SHP77 treated with DMSO at 0.1 percent for 48 hours (cell line): ENCODE measurements around the gene NDUFA8.

Experiments
- DNase-seq: peaks from one replicate; lab custom pipeline; 2025; lab: John Stamatoyannopoulos, UW

NDUFA8 gene

DNA sequence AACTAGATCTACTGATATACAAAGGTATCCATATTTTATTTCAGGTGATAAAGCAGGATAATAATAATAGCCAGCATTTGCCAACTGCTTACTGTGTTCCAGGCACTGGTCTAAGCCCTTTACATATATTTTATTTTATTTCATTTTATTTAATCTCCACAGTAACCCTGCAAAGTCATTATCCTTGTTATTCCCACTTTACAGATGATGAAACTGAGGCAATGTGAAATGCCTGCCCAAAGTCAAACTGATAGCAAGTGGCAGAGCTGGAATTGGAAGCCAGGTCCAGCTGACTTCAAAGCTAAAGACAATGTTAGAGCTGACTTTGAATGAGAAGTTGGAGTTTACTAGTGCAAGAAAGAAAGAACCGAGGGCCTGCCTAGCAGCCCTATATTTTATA lies 25.0 kb upstream of the NDUFA8 start:
- no peak for DNase-seq

DNA sequence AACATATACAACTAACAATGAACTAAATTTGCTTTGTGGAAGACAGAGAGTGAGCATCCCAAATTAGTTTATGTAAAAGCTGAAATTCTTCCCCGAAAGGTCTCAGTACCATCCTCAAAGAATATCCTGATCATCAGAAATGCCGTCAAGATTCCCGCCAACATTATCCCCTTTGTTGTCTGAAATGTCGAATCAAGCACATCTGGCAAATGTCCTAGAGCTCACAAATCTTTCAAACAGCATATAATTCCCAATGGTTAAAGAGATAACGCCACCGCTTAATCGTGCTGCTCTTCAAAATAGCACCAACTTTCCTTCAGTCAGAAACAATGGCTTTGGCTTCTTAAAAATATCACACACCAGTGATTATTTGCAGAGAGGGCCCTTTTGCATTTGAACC lies 23.9 kb upstream of the NDUFA8 start:
- DNase-seq: no peak

GRCh38 chr9:122180633-122181032 lies 21.1 kb upstream of the NDUFA8 start:
- DNase-seq: peak; percentile 27

DNA sequence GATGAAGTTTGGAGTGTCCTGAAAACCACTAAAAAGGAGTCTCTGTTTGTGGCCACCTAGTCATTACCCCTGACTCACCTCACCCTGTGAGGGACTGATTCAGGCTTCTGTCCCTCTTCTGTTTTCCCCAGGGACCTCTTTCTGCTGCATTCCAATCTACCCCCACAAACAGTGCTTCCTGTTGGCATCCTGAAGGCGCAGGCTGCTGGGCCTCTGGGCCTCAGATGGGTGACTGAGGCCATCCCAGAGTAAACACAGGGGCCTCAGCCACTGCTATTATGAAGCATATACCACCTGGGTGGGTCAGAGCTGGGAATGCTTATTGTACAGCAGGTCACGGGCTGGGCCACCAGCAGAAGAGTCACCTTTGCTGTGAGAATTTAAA lies 20.1 kb upstream of the NDUFA8 start:
- DNase-seq: no peak

DNA sequence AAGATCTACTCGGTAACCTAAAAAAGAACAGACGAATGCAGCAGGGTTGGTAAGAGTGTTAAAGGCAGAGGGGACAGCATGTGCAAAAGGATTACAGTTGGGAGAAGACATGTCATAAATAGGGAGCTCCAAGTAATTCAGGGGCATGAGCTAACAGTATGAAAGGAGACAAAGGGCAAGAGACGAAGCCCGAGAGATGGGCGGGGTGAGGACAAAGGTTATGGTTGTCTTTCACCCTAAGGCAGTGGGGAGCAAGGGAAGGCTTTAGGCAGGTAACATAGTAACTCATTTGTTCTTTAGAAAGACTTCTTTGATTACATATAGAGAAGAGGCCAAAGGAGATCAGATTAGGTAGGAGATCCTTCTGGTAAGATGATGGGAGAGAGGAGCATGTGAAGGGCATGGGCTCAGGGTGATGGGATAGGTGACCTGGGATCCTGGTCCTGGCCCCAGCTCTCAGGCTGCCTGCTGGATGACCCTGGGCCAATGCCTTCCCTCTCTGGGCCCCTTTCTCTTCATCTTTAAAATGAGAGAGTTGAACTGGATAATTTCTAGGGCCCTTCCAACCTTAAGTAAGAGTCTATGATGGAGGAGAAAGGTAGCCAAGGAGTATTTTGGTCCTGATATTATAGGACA lies 19.6 kb upstream of the NDUFA8 start:
- no peak for DNase-seq

DNA sequence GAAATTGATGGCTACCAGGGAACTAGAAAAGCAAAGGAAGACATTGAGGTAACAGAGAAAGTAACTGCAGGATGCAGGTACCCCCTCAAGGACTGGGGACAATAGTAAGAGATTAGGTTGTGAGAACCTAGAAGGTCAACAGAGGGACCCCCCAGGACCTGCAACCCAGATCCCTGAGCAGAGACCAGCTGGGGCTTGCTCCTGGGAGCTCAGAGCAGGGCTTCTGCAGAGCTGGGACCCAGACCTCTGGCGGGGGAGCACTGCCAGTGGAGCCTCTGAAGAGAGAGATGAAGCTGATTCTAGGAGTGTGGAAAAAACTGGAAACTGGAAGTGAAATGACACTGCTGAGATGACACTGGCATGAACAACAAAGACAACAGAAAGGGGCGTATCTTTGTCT lies 17.3 kb upstream of the NDUFA8 start:
- DNase-seq: no peak

GRCh38 chr9:122173670-122174069 lies 14.1 kb upstream of the NDUFA8 start:
- no peak for DNase-seq

- DNase-seq: no peak
These were observed 12.6 kb upstream of the NDUFA8 start for GRCh38 chr9:122172131-122172530.

- DNase-seq: no peak
These were observed 8.8 kb upstream of the NDUFA8 start for GRCh38 chr9:122168356-122168755.

DNA sequence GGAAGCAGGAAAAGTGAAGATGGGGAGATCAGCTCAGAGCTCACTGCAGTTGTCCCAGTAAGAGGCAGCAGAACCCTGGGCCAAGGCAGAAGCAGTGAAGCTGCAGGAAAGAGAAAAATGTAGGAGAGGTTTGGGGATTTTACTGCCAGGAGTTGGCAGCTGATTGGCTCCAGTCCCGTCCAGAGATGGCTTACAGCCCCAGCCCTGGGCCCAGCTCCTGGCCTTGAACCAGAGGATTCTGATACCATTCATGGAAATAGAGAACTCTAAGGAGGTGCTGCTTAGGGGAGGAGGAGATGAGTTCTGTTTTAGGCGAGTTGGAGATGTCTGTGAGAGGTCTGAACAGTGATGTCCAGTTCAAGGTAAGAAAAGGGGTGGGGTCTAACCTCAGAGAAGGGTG lies 4.7 kb upstream of the NDUFA8 start:
- DNase-seq: no peak

DNA sequence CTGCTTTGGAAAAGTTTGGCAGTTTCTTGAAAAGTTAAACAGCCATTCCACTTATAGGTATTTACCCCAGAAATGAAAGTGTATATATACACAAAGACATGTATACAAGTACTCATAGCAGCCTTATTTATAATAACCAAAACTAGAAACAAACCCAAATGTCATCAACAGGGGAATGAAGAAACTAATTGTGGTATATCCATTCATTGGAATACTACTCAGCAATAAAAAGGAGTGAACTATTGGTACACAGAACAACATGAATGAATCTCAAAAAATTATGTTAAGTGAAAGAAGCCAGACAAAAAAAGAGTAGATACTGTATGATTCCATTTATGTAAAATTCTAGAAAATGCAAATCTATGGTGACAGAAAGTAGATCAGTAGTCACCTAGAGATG lies 2.8 kb upstream of the NDUFA8 start:
- DNase-seq: no peak

GRCh38 chr9:122159925-122160246 lies 307 bp upstream of the NDUFA8 start:
- DNase-seq: no peak

- peak; percentile 15 for DNase-seq
These were observed 1.4 kb downstream of the NDUFA8 start for GRCh38 chr9:122158202-122158601.

DNA sequence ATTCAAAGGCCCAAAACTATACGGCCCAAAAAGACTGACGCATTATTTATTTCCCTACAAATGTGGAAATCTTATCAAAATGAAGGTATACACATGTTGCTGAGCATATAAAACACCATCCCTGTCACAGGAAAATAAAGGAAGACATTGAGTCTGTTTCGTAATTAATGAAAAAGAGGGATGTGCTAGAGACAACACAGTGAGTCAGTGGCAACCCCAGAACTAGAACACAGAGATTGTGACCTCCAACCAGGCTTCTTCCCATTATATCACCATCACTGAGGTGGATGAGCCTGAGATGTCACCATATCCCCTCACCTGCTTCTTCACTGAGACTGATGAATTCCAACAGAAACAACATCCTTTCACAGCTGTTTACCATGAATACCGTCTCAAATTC lies 3.8 kb downstream of the NDUFA8 start:
- DNase-seq: no peak

DNA sequence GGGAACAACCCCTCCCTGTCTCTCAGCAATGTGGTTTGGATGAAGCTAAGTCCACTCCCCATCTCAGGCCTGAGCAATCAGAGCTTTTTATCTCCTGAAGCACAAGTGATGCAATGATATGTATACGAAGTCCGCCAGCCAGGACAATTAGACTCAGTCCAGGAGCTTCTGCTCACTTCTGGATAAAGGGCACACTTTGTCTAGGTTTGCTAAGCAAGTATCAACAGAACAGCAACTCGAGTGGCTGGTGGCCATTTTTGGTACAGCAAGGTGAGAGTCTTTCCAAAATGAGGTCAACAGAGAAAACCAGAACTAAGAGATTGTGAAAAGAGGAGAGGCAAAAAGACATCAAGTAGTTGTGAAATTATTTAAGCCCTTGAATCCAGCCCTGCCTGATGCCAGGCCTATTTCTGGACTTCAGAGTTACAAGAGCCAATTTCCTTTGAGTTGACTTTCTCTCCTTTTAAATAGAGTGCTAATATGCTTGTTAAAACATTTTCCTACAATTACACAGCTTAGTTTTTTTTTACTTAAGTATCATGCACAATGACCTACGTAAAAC lies 8.2 kb downstream of the NDUFA8 start:
- no peak for DNase-seq

DNA sequence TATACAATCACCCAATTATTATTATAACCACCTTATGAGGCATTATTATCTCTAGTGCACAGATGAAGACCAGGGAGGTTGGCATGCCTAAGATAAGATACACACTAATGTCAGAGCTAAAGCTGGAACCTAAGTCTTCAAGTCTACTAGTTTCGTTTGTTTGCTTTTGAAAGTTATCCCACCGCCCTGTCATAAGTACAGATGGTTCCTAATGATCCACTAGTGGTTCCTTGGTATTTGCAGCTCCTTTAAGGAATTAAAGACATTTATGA lies 14.1 kb downstream of the NDUFA8 start:
- no peak for DNase-seq

DNA sequence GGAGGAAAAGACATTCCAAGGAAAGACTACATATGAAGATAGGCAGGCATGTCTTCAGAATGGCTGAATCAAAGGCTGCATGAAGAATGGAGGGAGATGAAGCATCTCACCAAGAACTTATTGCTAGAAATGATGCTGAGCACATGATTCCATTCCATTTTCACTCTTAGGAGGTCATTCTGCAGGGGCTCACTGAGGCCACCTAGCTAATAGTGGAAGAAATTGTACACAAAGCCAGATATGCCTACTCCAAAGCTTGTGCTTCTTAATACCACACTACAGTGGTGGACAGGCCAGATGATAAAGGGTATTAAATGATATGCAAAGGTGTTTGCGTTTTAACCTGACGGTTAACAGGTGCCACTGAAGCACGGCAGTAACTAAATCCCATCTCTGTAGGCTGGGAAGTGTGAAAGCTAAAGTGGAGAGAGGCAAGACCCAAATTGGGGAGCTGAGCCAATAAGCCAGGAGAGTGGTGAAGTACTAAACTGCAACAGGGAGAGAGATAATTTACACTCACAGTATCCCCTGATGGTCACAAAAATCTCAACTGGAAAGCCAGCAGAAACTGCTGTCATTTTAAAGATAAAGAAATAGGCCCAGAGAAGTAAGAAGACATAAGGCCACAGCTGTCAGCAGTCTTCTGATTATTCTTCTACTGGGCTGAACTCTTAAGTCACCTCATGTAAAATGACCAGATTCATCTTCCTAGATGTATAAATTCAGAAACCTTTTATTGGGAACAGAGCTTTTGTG lies 14.6 kb downstream of the NDUFA8 start:
- no peak for DNase-seq

- DNase-seq: no peak
These were observed 15.6 kb downstream of the NDUFA8 start for GRCh38 chr9:122143876-122144405.

- no peak for DNase-seq
These were observed 16.3 kb downstream of the NDUFA8 start for GRCh38 chr9:122143296-122143695.

DNA sequence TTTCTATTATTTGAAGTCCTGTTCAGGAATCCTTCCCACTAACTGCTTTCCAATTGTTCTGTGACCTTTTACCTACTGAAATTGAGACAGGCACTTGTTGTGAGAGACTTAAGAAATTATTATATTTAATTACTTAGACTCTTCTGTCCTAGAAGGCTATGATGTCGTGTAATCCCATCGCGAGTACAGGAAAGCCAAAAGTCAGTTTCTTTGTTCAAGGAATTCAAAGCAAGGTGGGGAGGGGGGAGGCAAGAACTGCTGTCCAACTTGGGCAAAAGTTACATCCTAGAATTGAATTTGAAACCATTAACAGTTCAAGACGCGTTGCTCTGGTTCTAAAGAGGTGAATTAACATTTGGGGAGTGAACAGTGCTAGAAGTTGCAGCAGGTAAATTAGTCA lies 17.9 kb downstream of the NDUFA8 start:
- no peak for DNase-seq

DNA sequence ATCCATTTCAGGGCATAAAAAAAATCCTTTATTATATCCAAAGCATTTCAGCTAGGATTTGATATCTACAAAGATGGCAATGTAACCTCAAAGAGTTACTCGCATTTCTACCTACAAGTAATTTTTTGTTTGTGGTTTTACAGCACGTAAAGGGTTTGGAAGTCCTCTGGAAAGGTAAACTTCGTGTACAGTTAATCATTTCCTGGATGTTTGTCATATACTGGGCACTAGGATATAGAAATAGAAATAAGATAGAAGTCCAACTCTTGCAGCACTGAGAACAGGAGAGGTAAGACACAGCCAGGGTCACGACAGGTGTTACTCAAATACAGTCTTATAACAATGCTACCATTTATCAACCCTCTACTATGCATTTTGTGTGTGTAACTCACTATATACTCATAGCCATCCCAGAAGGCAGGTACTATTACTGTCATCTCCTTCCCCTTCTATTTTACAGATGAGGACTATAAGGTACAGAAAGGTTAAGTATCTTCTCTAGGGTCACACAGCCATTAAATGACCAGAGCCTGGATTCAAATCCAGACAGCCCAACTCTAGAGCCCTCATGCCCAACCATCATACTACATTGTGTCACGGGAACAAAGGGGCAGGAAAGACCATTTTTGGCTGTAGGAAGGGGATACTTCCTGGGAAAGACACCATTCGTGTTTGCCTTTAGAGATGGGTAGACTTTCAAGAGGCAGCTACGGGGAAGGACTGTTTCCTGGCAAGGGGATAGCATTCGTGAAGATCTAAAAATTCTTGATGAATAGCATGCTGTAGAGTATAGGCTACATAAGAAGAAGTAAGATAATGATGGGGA lies 19.0 kb downstream of the NDUFA8 start:
- no peak for DNase-seq

DNA sequence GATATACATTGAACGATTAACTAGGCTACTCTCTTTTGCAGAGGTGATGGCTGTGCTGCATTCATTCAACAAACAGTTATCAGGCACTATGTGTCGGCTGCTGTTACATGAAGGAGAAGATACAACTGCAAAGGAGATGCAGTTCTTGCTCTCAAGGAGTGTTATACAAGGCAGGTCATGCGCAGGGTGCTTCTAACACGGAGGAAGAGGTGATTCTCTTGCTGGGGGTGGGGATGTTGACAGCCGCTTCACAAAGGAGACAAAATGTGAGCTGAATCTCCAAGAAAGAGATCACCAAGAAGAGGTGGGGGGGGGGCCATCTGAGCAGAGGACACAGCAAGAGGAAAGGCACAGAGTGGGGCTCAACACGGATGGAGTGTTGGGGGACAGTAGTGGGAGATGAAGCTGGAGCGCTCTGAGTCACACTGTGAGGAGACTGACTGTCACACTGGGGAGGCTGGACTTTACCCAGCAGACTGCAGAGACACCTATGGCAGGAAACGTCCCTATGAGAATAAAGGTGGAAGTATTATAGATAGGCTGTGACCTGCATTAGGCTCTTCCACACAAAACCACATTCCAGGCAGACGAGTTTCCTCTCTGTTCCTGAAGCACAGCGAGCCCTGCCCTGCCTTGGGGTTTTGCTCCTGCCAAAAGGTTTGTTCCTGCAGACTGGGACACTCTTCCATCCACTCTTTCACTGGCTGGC lies 20.9 kb downstream of the NDUFA8 start:
- no peak for DNase-seq
